Activated CD4-positive, CD25-positive, alpha-beta regulatory T cell treated with anti-CD3 and anti-CD28 coated beads, Interleukin-2, amount 50 U/mL, for 16 hours (primary cell): ENCODE results near the gene NEU1.
"Not testable (repeated sequence)": the region's sequence is repeated elsewhere in the genome, so short reads cannot be mapped to it uniquely, and the experiment has no call there.

Experiments
- DNase-seq: peaks from one replicate; pipeline ENCODE4 v3.0.0-alpha.2; 2020; ENCODE audit warnings: low read depth, low spot score

The NEU1 gene

DNA sequence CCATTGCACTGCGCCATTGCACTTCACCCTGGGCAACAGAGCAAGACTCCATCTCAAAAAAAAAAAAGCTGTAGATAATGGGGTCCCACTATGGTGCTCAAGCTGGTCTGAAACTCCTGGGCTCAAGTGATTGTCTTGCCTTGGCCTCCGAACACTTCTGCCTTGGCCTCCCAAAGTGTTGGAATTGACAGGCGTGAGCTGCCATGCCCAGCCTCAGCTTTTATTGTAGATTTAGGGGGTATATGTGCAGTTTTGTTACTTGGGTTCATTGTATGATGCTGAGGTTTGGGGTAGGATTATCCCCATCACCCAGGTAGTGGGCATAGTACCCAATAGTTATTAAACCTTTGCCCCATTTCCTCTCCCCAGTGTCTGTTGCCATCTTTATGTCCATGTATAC lies 23.7 kb downstream of the NEU1 start:
- DNase-seq, result no peak

- DNase-seq, result not testable (repeated sequence)
Observed at GRCh38 chr6:31838114-31838553, 24.5 kb downstream of the NEU1 start.

DNA sequence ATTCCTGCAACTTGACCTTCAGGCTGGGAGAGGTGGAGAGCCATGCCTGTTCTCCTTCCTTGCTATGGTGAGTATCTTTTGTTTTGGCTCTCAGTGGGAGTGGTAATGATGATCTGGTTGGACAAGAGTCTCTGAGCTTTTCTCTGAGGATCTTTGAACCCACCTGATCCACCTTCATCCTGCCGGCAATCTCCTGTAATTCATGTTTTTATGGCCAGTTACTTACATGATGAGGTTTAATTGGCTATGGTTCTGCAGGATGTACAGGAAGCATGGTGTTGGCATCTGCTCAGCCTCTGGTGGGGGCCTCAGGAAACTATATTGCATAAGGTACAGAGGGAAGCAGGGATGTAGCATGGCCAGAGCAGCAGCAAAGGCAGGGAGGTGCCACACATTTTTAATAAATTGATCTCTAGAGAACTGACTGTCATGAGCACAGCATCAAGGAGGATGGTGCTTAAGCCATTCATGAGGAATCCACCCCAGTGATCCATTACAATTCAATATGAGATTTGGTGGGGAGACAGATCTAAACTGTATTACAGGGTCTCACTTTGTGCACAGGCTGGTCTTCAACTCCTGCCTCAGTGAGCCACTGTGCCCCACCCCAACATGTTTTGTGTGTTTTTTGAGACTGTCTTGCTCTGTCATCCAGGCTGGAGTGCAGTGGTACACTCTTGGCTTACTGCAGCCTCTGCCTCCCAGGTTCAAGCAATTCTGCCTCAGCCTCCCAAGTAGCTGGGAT lies 25.1 kb downstream of the NEU1 start:
- DNase-seq, result no peak

- DNase-seq, result no peak
Observed at GRCh38 chr6:31836474-31837368, 25.9 kb downstream of the NEU1 start.

DNA sequence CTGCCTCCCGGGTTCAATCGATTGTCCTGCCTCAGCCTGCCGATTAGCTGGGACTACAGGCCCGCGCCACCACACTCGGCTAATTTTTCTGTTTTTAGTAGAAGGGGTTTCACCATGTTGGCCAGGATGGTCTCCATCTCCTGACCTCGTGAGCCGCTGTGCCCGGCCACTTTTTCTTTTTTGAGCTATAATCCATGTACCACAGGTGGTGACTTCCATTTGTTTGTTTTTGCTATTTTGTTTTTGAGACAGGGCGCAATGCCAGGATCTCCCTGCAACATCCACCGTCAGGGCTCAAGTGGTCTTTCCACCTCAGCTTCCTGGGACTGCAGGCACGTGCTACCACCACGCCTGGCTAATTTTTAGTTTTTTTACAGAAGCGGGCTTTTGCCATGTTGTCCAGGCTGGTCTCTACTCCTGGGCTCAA lies 26.6 kb downstream of the NEU1 start:
- no peak for DNase-seq

- DNase-seq, result peak; percentile 70
Observed at GRCh38 chr6:31834367-31835250, 28.0 kb downstream of the NEU1 start.

- no peak for DNase-seq
Observed at GRCh38 chr6:31831350-31832215, 31.0 kb downstream of the NEU1 start.

DNA sequence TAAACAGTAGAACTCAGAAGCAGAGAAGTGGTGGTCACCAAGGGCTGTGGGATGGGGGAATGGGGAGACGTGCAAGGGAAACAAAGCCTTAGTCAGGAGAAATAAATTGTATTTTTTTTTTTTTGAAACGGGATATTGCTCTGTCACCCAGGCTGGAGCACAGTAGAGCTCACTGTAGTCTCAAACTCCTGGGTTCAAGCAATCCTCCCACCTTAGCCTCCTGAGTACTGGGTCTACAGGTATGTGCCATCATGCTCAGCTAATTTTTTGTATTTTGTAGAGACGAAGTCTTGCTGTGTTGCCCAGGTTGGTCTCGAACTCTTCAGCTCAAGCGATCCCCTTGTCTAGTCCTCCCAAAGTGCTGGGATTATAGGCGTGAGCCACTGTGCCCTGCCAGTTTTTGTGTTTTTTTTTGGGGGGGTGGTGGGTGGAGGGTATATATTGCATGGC lies 31.7 kb downstream of the NEU1 start:
- no peak for DNase-seq

DNA sequence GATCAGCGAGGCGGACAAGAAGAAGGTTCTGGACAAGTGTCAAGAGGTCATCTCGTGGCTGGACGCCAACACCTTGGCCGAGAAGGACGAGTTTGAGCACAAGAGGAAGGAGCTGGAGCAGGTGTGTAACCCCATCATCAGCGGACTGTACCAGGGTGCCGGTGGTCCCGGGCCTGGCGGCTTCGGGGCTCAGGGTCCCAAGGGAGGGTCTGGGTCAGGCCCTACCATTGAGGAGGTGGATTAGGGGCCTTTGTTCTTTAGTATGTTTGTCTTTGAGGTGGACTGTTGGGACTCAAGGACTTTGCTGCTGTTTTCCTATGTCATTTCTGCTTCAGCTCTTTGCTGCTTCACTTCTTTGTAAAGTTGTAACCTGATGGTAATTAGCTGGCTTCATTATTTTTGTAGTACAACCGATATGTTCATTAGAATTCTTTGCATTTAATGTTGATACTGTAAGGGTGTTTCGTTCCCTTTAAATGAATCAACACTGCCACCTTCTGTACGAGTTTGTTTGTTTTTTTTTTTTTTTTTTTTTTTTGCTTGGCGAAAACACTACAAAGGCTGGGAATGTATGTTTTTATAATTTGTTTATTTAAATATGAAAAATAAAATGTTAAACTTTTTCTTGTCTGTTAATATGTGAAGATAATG lies 32.9 kb downstream of the NEU1 start:
- no peak for DNase-seq

GRCh38 chr6:31827286-31828079 lies 35.1 kb downstream of the NEU1 start, which contains the start of gene HSPA1B:
Gene HSPA1B, plus strand, starts transcription at chr6:31827738. Its CDS starts 213 bp downstream, at chr6:31827951.
- peak; percentile 77 for DNase-seq

DNA sequence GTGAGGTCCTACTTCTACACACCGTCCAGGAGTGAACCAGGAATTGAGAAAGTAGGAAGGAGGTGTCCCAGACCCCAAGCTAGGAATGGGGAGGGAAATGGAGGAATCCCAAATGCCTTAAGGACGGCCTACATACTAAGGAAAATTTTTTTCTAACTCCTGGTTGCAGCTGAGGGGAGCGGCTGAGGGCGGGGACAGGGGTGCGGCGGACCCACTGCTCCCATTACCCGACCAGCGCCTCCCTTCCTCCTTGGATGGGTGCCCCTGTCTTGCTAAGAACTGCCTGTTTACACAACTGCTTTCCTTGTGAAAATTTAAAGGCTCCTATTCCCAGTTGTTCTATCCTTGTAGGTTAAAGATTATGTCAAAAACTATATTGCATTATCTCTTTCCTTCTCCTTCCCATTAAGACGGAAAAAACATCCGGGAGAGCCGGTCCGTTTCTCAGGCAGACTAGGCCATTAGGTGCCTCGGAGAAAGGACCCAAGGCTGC lies 35.8 kb downstream of the NEU1 start:
- DNase-seq, result no peak

- no peak for DNase-seq
Observed at GRCh38 chr6:31825553-31825952, 37.1 kb downstream of the NEU1 start.

- not testable (repeated sequence) for DNase-seq
Observed at GRCh38 chr6:31823592-31824196, 38.9 kb downstream of the NEU1 start.

GRCh38 chr6:31822036-31822821 lies 40.4 kb downstream of the NEU1 start:
- DNase-seq, result peak; percentile 43

DNA sequence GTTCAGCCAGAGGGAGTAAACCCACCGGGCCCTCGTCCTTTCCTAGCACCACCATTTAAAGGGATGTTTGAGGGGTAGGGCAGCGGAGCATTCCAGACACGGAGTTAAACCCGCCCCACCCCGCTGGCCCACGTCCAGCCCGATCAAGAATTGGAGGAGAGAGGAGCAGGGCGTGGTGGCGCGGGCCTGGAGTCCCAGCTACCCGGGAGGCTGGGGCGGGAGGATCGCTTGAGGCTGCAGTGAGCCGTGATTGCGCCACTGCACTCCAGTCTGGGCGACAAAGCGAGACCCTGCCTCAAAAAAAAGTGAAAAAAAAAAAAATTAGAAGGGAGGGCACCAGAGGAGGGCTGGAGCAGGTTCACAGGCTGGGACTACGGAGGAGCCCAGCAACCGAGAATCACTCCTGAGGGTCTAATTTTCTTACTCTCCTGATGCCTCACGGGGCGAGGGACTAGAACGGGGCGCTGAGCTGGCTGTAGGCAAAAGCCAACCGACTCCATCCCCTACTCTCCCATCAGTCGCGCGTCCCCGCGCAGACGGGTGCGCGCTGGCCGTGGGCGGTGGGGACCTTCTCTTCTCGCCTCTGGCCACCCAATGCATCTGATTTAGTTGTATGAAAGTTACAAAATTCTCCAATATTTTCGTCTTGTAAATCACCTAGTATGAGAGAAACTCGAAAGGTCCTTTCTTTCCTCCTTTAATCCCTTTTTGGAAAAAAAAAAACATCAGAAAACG lies 41.2 kb downstream of the NEU1 start:
- DNase-seq, result peak; percentile 42

GRCh38 chr6:31820399-31820798 lies 42.2 kb downstream of the NEU1 start:
- not testable (repeated sequence) for DNase-seq

- DNase-seq, result no peak
Observed at GRCh38 chr6:31819871-31820299, 42.7 kb downstream of the NEU1 start.
